ENCODE results near the gene DSCAML1.

The DSCAML1 gene

DNA sequence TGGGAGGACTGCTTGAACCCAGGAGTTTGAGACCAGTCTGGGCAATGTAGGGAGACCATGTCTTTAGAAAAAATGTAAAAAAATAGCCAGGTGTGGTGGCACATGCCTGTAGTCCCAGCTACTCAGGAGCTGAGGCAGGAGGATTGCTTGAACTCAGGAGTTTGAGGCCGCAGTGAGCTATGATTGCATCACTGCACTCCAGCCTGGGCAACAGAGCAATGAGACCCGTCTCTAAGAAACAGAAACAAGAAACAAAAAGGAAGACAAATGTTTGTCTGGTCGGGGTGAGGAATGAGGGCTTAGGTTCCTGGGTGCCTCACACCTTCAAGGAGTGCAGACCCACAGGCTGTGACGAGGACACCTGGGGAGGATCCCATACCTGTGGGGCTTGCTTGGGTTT lies 277.4 kb downstream of the DSCAML1 start:
- DNase-seq (ENCODE audit: low spot score) = no peak

DNA sequence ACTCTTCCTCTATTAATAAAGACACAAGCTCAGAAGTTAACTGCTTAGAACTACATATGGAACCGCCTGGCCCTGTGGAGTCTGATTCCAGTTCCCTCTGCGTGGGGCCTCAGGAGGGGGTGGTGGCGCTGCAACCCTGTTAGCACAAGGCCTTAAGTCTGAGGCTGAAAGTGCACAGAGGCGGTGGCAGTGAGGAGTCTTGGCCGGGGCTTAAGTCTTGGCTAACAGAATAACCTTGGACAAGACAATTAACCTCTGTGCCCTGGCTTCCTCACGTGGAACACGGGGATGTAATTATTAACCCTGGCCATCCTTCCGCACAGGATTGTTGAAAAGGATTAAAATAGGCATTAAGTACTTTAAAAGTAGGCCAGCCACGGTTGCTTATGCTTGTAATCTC lies 277.8 kb downstream of the DSCAML1 start:
- no peak for DNase-seq (ENCODE audit: low spot score)

- DNase-seq (ENCODE audit: low spot score) = no peak
Measured at GRCh38 chr11:117518455-117518854, 278.6 kb downstream of the DSCAML1 start.

DNA sequence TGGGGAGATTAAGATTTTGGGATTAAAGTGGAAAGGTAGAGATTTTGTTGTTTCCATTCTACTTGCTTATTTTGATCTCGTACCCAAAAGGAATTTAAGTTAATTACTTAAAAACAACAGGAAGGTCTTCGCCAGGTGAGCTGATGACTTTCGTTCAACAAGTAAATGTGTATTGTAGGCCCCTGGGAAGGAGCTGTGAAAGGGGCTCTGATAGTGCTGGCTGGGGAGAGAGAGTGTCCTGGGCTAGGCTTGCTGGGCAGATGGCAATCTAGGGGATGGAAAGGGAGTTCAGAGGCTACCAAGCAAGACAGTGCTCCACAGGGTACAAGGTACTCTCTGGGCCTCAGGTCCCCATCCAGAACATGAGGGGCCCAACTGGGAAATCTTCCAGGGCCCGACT lies 279.9 kb downstream of the DSCAML1 start:
- DNase-seq (ENCODE audit: low spot score) = no peak

DNA sequence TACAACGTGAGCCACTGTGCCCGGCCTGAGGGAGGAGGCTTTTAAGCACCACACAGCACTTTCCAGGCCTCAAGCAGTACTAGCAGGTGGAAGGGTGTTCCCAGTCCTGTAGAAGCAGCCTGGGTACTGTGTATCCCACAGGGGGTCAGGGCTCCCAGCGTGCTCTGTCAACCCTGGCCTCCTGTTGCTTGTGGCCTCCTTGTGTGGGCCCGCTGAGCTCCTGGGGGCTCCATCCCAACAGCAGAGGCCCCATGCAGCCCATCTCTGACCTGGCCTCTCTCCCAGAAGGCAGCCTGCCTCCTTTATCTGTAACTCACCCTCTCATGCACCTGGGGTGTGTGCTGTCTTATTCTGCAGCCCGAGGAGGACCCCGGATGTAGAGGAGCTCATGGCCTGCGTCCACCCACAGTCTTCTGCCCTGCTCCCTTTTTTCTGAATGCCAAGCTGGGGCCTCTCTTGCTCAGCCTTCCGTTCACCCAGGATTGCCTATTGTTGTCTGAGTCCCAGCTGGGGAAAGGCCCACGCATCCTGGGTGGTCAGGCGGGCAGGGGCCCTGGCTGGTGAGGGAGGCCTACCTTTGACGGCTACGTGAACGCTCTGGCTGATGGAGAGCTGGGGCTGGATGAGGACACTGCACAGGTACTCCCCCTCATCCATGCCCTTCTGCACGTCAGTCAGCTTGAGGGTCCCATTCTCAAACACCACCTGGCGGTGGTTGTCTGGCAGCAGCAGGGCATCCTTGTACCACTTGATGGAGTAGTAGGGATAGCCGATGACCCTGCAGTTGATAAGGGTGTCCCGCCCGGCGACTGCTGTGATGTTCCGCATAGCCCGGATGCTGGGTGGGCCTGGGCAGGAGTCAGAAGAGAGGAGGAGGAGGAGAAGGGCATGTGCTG lies 280.9 kb downstream of the DSCAML1 start:
- DNase-seq (ENCODE audit: low spot score) = no peak

GRCh38 chr11:117514256-117514655 lies 282.8 kb downstream of the DSCAML1 start:
- DNase-seq (ENCODE audit: low spot score) = no peak

DNA sequence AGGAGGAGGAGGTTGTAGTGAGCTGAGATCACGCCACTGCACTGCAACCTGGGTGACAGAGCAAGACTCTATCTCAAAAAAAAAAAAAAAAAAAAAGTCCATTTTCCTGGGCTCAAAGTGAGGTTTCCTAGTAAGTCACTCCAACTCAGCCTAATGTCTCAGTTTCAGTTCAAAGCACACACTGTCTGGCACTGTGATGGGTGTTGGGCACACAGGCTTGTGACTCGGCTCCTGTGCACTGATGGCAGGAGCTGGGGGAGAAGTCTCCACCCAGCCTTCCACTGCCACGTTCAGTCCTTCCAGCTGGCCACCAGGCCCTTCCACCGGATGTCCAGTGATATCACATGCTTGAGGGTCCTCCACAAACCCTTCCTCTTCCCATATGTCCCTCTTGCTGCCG lies 283.4 kb downstream of the DSCAML1 start:
- DNase-seq (ENCODE audit: low spot score) = no peak

DNA sequence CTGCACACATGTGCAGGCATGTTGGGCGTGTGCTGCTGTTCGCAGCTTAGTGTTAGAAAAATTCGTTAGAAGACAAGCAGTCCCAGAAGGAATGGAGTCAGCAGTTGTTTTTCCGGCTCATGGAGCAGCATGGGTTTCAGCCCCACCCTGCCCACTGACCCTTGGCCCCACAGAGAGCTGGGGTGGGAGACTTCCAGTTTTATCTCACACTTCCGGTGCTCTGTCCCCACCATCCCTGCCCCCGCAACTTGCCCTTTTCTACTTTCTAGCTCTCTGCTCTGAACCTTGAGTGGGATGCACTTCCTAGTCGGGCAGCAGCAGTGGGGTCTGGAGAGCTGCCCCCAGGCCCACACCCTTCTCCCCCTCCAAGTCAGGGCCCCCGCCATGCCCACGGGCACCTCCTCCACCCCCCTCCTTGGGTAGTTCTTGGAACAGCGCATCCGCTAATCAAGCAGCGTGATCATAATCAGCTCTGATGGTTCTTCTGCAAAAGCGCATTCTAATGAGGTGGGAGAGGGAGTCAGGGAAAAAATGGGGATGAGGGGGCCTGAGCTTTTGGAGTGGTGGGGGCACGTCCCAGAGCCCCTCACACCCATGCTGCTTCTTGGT lies 285.0 kb downstream of the DSCAML1 start:
- DNase-seq (ENCODE audit: low spot score) = no peak

GRCh38 chr11:117511483-117511930 lies 285.5 kb downstream of the DSCAML1 start:
- DNase-seq (ENCODE audit: low spot score) = no peak

GRCh38 chr11:117510646-117511045 lies 286.4 kb downstream of the DSCAML1 start:
- no peak for DNase-seq (ENCODE audit: low spot score)

- DNase-seq (ENCODE audit: low spot score) = no peak
Measured at GRCh38 chr11:117509543-117509942, 287.5 kb downstream of the DSCAML1 start.

DNA sequence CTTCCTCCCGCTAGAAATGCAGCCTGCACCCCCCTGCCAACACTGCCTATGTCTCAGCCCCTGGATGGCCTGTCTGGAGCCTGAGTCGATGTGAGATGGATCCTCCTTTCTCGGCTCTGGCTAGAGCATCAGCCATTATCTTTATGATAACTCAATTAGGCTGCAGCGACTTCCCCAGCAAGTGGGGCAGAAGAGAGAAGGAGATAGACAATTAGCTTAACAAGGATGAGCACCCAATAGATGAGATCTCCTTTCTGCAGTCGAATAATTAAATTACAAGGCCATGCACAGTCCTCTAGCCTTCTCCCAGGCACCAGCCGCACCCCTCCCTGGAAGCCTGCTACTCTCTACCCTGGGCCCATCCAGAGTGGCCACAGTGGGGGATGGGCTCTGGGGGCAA lies 290.0 kb downstream of the DSCAML1 start:
- no peak for DNase-seq (ENCODE audit: low spot score)

DNA sequence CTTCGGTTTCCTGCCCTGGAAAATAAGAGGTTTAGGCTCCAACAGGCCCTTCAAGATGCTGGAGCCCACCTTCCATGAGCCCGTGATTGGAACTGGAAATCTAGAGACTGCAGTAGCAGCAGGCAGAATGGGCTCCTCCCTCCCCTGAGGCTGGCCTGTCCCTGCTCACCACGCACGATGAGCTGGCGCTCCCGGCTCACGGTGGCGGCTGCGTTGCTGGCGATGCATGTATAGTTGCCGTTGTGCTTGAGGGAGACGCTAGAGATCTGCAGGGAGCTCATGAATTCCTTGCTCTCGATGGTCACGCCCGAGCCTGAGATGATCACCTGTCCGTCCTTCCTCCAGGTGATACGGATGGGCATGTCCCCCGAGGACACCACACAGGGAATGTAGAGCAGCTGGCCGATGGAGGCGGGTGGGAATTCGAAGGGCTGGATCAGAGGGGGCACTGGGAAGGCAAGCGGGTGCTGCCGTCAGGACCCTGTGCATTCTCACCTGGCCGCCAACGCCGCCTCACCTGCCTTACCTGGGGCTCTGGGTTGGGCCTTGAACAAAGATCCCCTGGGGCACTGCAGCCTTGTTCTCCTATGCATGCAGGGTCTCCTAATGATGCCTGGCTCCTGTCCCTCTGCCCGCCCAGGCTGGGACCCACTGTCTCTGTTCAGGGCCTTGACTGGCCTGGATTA lies 291.6 kb downstream of the DSCAML1 start:
- no peak for DNase-seq (ENCODE audit: low spot score)

DNA sequence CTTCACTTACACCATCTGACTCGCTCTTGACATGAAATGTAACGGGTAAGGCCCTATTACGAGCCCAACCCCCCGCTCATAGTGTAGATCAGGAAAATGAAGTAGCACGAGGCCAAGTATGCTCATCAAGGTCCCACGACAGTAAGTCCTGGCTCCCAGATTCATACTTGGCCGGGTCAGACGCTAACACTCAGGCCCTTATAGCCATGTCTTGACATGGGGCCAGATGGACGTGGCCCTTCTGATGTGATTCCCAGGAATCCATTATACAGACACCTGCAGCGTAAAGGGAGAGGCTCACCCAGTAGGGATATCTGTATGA lies 294.3 kb downstream of the DSCAML1 start:
- no peak for DNase-seq (ENCODE audit: low spot score)

DNA sequence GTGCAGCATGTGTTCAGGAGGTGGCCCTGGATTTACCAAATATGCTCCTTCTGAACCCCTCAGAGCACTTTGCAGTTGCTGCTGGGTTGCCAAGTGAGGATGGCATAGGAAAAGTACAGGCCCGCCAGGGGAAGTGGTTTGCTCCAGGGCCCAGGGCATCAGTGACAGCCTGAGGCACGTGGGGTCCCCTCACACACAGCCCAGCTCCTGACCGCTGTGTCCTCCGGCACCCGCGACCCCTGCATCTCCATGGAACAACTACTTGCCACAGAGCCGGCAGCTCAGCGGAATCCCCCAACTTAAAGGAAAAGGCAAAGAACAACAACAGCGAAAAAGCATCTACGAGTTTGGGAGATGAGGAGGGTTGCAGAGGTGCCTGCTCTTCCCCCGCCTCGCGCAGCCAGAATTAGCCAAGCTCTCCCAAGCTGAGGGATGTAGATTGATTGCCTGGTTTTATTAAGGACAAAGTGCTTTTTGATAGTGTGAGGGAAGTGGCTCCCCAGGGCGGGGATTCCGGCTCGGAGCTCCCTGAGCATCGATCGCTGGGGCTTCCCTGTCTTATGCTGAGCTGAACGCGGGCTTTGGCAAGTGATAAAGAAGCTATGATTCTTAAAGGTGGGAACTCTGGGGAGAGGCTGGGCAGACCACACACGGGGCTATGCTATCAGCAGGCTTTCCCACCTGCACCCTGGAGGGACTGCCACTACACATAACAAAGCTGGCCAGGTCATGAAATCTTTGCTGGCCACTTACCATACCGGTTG lies 294.8 kb downstream of the DSCAML1 start:
- DNase-seq (ENCODE audit: low spot score) = no peak

GRCh38 chr11:117501237-117501898 lies 295.6 kb downstream of the DSCAML1 start:
- DNase-seq (ENCODE audit: low spot score) = no peak

- no peak for DNase-seq (ENCODE audit: low spot score)
Measured at GRCh38 chr11:117498791-117499190, 298.2 kb downstream of the DSCAML1 start.

DNA sequence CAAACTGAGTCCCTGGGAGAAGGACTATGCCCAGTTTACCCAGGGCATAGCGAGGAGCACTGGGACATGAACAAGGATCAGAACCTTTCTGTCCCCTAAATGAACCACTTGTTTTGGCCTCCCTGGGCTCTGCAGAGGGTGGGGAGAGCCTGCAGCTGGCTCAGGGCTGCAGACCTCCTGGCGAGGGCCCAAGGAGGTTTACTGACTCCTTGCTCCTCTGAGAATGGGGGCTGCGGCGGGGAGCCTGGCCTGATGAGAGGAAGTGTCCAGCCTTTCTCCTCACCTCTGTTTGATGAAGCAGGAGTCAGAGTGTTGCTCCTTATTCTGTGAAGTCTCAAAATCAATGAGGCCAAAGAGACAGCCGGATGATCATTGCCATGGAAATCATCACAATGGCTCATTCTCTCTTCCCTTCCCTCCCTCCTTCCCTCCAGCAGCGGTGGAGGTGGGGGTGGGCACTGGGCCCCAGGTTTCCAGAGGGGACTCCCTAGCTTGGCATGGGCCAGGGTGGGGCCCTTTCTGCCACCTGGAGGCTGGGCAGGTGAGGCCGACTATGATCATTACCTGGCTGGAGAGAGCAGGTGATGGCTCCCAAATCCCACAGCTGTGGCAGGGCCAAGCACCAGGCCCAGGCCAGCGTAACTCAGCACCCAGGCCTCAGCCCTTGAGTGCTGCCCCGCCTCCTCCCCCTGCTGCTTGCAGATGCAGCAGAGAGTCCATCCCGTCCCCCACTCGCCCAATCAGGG lies 299.6 kb downstream of the DSCAML1 start:
- no peak for DNase-seq (ENCODE audit: low spot score)

GRCh38 chr11:117495357-117495756 lies 301.7 kb downstream of the DSCAML1 start:
- DNase-seq (ENCODE audit: low spot score) = no peak

- DNase-seq (ENCODE audit: low spot score) = no peak
Measured at GRCh38 chr11:117492578-117493251, 304.3 kb downstream of the DSCAML1 start.

- no peak for DNase-seq (ENCODE audit: low spot score)
Measured at GRCh38 chr11:117490911-117491310, 306.1 kb downstream of the DSCAML1 start.

All from LoVo (cell line).